Suprapubic skin (tissue), 4 donors: ENCODE results near the gene EIPR1. TPM values are rescaled to one million over a fixed set of nuclear protein-coding genes. Genes with fewer than 3 reads are reported as not detected.
"Not testable (repeated sequence)": the region's sequence is repeated elsewhere in the genome, so short reads cannot be mapped to it uniquely, and the experiment has no call there.

Experiments
- DNase-seq, 2 donors: peaks; one replicate each; pipeline ENCODE4 v3.0.0-alpha.2; 2019; ENCODE audit warnings: low spot score in 2 of 2
- H3K27ac ChIP-seq: fragments of 200-600 bp; sonication (generic); one replicate; pipeline ENCODE4 v1.5.1; 2019
- H3K27me3 ChIP-seq: fragments of 200-600 bp; sonication (generic); one replicate; pipeline ENCODE4 v1.5.1; 2019
- H3K36me3 ChIP-seq: fragments of 200-600 bp; sonication (generic); one replicate; pipeline ENCODE4 v1.5.1; 2019
- H3K4me1 ChIP-seq: fragments of 200-600 bp; sonication (generic); one replicate; pipeline ENCODE4 v1.5.1; 2019
- H3K4me3 ChIP-seq: fragments of 200-600 bp; sonication (generic); one replicate; pipeline ENCODE4 v1.5.1; 2019; ENCODE audit warnings: mild to moderate bottlenecking
- H3K9me3 ChIP-seq: fragments of 200-600 bp; sonication (generic); one replicate; pipeline ENCODE4 v1.5.1; 2019
- EP300 ChIP-seq: sonication (generic); formaldehyde crosslinking; IDR thresholded peaks from one replicate; pipeline ENCODE4 v1.6.1; 2017; ENCODE audit warnings: antibody characterized with exemption
- POLR2A ChIP-seq, 2 donors: fragments of 450-650 bp; IDR thresholded peaks; one replicate each; pipeline ENCODE4 v1.6.1; 2017; ENCODE audit warnings: antibody characterized with exemption in 2 of 2, mild to moderate bottlenecking in 2 of 2, moderate library complexity in 2 of 2
- POLR2AphosphoS5 ChIP-seq, 3 donors: sonication (generic); formaldehyde crosslinking; IDR thresholded peaks; one replicate each; pipeline ENCODE4 v1.6.1; 2017; ENCODE audit warnings: antibody characterized with exemption in 3 of 3
- WGBS: methylation state at CpG from one replicate; pipeline ENCODE4 v1.1.5; 2018; 5-methylcytosine and 5-hydroxymethylcytosine counted together
- total RNA-seq, 4 donors: library from RNA; depleted of rRNA; stranded (reverse); fragments of >200 nt; gene quantifications; one replicate each; pipeline ENCODE4 v1.1.0, GENCODE V29; 2016
- TF ChIP-seq, protein P1 (sequence below), 2 donors: fragments of 200-600 bp in 1 of 2; fragments of 450-650 bp in 1 of 2; sonication (generic) in 1 of 2; IDR thresholded peaks; one replicate each; pipeline ENCODE4 v1.5.1; 2016 to 2019; ENCODE audit warnings: antibody characterized with exemption in 2 of 2, mild to moderate bottlenecking in 1 of 2, moderate library complexity in 1 of 2

The EIPR1 gene
- total RNA-seq, 4 donors from 2014 or later: 29.0 to 37.5 (median 30.7) TPM

DNA sequence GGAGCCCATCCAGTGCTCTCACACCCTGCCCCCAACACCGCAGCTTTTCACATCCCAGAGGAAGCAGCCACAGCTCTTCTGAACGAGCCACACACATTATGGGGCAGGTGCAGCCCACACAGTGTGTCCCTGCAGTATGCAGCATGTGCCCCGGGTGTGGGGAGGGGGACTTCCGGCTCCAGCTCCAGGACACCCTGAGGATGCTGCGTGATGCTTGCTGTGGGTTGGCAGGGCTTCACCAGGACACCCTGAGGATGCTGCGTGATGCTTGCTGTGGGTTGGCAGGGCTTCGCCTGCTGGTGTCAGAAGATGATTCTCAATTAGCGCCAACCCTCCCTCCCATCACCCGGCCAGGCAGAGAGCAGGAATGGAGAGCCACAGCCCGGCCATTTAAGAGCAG, 193.9 kb downstream of the EIPR1 start:
- Histone ChIP-seq H3K9me3 (no peaks in the 10 kb centered on the region), H3K4me3 (no peak overlapping the region), H3K27ac (no peak overlapping the region), H3K4me1 (no peaks in the 10 kb centered on the region), H3K36me3 (peaks cover 17% of the 10 kb centered on the region), H3K27me3 (no peaks in the 10 kb centered on the region)
- DNase-seq: no peak
- TF ChIP-seq EP300: no peak
- 92% methylated on average over 2 of the region's 10 CpGs for WGBS

DNA sequence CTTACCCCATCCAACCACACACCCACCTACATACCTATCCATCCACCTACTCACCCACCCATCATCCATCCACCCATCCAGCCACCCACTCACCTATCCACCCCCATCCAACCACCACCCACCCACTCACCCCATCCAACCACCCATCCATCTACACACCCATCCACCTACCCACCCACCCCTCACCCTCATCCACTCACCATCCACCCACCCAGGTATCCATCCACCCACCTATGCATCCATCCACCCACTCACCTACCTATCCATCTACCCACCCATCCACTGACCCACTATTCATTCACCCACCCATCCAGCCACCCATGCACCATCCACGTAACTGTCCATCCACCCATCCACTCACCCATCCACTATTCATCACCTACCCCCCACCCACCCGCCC, 194.8 kb downstream of the EIPR1 start:
- Histone ChIP-seq H3K27ac (no peak overlapping the region), H3K36me3 (peaks cover 11% of the 10 kb centered on the region), H3K4me3 (no peak overlapping the region), H3K4me1 (no peaks in the 10 kb centered on the region), H3K27me3 (no peaks in the 10 kb centered on the region), H3K9me3 (no peaks in the 10 kb centered on the region)
- TF ChIP-seq, protein P1, sequence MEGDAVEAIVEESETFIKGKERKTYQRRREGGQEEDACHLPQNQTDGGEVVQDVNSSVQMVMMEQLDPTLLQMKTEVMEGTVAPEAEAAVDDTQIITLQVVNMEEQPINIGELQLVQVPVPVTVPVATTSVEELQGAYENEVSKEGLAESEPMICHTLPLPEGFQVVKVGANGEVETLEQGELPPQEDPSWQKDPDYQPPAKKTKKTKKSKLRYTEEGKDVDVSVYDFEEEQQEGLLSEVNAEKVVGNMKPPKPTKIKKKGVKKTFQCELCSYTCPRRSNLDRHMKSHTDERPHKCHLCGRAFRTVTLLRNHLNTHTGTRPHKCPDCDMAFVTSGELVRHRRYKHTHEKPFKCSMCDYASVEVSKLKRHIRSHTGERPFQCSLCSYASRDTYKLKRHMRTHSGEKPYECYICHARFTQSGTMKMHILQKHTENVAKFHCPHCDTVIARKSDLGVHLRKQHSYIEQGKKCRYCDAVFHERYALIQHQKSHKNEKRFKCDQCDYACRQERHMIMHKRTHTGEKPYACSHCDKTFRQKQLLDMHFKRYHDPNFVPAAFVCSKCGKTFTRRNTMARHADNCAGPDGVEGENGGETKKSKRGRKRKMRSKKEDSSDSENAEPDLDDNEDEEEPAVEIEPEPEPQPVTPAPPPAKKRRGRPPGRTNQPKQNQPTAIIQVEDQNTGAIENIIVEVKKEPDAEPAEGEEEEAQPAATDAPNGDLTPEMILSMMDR (IDR thresholded peaks at IDR 0.05): no peak
- TF ChIP-seq EP300 (no peak), POLR2AphosphoS5 (IDR thresholded peaks at IDR 0.05) (no peak), POLR2A (IDR thresholded peaks at IDR 0.05) (no peak)
- 98% methylated on average over 2 of the region's 2 CpGs for WGBS
- DNase-seq: no peak

DNA sequence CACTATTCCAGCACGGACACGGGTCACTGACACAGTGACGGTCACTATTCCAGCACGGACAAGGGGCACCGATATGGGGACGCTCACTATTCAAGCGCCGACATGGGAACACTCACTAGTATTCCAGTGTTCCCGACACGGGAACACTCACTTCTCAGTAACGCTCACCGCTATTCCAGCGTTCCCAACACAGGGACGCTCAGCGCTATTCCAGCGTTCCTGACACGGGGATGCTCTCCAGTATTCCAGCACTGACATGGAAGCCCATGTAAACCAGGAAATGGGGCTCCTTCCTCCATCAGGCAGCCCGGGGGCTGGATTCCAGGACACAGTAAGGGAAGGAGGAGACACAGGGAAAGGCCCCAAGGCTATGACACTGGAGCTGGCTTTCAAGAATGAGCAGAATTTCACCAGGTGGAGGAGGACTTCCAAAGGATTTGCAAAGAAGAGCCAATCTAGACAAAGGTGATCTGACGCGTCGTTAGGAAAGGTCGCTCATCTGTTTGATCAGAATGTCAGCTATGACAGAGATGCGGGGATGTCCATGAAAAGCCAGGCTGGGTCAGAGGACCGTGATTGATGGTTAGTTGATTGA, 196.1 kb downstream of the EIPR1 start:
- no peak for TF ChIP-seq POLR2A (IDR thresholded peaks at IDR 0.05)
- TF ChIP-seq, protein P1 (IDR thresholded peaks at IDR 0.05): no peak
- no peak for TF ChIP-seq POLR2AphosphoS5 (IDR thresholded peaks at IDR 0.05)
- no peak for TF ChIP-seq EP300
- no peaks in the 10 kb centered on the region for H3K9me3 ChIP-seq
- H3K36me3 ChIP-seq: peaks cover 12% of the 10 kb centered on the region
- H3K4me3 ChIP-seq: no peak overlapping the region
- WGBS: 96% methylated on average over 24 of the region's 24 CpGs
- DNase-seq: no peak
- no peak overlapping the region for H3K27ac ChIP-seq
- H3K27me3 ChIP-seq: no peaks in the 10 kb centered on the region
- H3K4me1 ChIP-seq: no peaks in the 10 kb centered on the region

DNA sequence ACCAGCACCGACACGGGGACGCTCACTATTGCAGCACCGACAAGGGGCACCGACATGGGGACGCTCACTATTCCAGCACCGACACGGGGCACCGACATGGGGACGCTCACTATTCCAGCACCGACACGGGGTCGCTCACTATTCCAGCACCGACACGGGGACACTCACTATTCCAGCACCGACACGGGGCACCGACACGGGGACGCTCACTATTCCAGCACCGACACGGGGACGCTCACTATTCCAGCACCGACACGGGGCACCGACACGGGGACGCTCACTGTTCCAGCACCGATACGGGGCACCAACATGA, 196.8 kb downstream of the EIPR1 start:
- 85% methylated on average over 30 of the region's 30 CpGs for WGBS
- H3K27ac ChIP-seq, H3K36me3 ChIP-seq, H3K4me3 ChIP-seq, DNase-seq, H3K4me1 ChIP-seq, H3K9me3 ChIP-seq, H3K27me3 ChIP-seq: not testable (repeated sequence)

DNA sequence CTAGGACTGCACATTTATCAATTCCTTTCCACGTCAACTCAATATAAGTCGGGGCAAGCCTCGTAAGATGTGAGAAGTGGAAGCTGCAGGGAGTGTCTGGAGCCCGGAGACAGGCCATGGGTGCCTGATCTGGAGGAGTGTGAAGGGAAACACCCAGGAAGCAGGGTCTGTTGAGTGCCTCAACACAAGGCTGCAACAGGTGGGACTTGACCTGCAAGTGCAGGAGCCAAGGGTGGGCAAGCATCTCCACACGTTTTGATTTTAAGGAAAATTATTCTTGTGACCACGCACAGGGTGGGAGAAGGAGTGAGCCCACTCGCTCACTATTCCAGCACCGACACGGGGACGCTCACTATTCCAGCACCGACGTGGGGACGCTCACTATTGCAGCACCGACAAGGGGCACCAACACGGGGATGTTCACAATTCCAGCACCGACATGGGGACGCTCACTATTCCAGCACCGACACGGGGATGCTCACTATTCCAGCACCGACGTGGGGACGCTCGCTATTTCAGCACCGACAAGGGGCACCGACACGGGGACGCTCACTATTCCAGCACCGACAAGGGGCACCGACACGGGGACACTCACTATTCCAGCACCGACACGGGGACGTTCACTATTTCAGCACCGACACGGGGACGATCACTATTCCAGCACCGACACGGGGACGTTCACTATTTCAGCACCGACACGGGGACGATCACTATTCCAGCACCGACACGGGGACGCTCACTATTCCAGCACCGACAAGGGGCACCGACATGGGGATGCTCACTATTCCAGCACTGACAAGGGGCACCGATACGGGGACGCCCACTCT, 197.3 kb downstream of the EIPR1 start:
- Histone ChIP-seq H3K27ac (no peak overlapping the region), H3K9me3 (no peaks in the 10 kb centered on the region), H3K4me3 (no peak overlapping the region), H3K36me3 (peaks cover 8% of the 10 kb centered on the region), H3K4me1 (no peaks in the 10 kb centered on the region), H3K27me3 (no peaks in the 10 kb centered on the region)
- 85% methylated on average over 46 of the region's 50 CpGs for WGBS
- TF ChIP-seq EP300: no peak
- no peak for TF ChIP-seq POLR2AphosphoS5 (IDR thresholded peaks at IDR 0.05)
- TF ChIP-seq, protein P1 (IDR thresholded peaks at IDR 0.05): no peak
- no peak for TF ChIP-seq POLR2A (IDR thresholded peaks at IDR 0.05)
- DNase-seq: no peak

DNA sequence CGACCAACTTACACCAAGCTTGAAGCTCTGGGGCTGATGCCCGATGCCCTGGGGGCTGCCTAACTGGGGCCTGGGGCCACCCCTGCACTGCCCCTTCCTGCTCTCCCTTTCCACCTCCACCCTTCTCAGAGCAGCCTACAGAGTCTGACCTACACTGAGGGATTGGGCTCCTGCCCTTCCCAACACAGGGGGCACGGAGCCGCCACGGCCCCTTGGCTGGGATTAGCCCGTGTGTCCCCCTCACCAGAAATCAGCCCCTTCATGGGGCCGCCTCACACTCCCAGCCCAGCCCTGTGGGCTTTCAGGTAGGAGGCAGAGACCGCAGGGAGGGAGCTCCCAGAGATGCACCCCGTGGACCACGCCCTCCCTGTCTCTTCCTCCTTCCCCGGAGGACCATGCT, 198.0 kb downstream of the EIPR1 start:
- no peak overlapping the region for H3K4me3 ChIP-seq

More for the DNA sequence above, 198.0 kb downstream of the EIPR1 start:
- DNase-seq: no peak
- WGBS: 91% methylated on average over 11 of the region's 11 CpGs
- no peaks in the 10 kb centered on the region for H3K27me3 ChIP-seq
- no peak for TF ChIP-seq POLR2AphosphoS5 (IDR thresholded peaks at IDR 0.05)
- TF ChIP-seq POLR2A (IDR thresholded peaks at IDR 0.05): no peak
- TF ChIP-seq, protein P1 (IDR thresholded peaks at IDR 0.05): no peak
- no peak for TF ChIP-seq EP300
- no peaks in the 10 kb centered on the region for H3K4me1 ChIP-seq
- H3K36me3 ChIP-seq: peaks cover 8% of the 10 kb centered on the region
- H3K27ac ChIP-seq: no peak overlapping the region
- no peaks in the 10 kb centered on the region for H3K9me3 ChIP-seq
